PC-9 (cell line): Measurements from ENCODE around the gene GATAD2A. TPM values are rescaled to one million over a fixed set of nuclear protein-coding genes. Genes with fewer than 3 reads are reported as not detected.
A peak's percentile ranks its signal among the peaks of the same experiment; 100 is the strongest.

Experiments used
- BruUV-seq: library from RNA; stranded (reverse); fragments of 400-500 nt; replicated peaks from 2 replicates; lab custom pipeline; 2021; lab: Mats Ljungman, UMichigan
- CTCF ChIA-PET: fragments of 300-600 bp; sonication (Branson Sonifier 250); formaldehyde crosslinking; loops from one replicate; lab custom pipeline; 2022; ENCODE audit warnings: antibody characterized with exemption; lab: Charles Lee
- POLR2A ChIA-PET: fragments of 300-600 bp; sonication (Branson Sonifier 250); formaldehyde crosslinking; loops from one replicate; lab custom pipeline; 2022; ENCODE audit warnings: antibody characterized with exemption; ENCODE audit not compliant: unreplicated experiment; lab: Charles Lee
- DNase-seq, 2 experiments: peaks; one replicate each; pipeline versions ENCODE4 v3.0.0 to v3.0.0-alpha.2; 2015 to 2022; ENCODE audit warnings: mixed read lengths in 1 of 2
- H2AFZ ChIP-seq: fragments of 200-600 bp; sonication (generic); 2 replicates; pipeline ENCODE4 v1.8.1; 2017; ENCODE audit warnings: antibody characterized with exemption
- H3F3A ChIP-seq: fragments of 200-600 bp; sonication (generic); 2 replicates; pipeline ENCODE4 v1.8.1; 2017; ENCODE audit warnings: antibody characterized with exemption, mild to moderate bottlenecking, low read depth; ENCODE audit not compliant: insufficient read depth
- H3K27ac ChIP-seq: fragments of 200-600 bp; sonication (generic); 2 replicates; pipeline ENCODE4 v1.6.1; 2016; ENCODE audit warnings: mixed run types
- H3K27me3 ChIP-seq: fragments of 200-600 bp; sonication (generic); 2 replicates; pipeline ENCODE4 v1.6.1; 2016; ENCODE audit warnings: low read depth, mixed run types; ENCODE audit not compliant: insufficient read depth
- H3K36me3 ChIP-seq: fragments of 200-600 bp; sonication (generic); 2 replicates; pipeline ENCODE4 v1.6.1; 2016; ENCODE audit warnings: low read depth, mixed run types
- H3K4me1 ChIP-seq: fragments of 200-600 bp; sonication (generic); replicated peaks from 2 replicates; pipeline ENCODE4 v1.6.1; 2016; ENCODE audit warnings: mixed run types; ENCODE audit not compliant: insufficient read depth
- H3K4me2 ChIP-seq: fragments of 200-600 bp; sonication (generic); 2 replicates; pipeline ENCODE4 v1.6.1; 2017; ENCODE audit warnings: mixed run types
- H3K4me3 ChIP-seq: fragments of 200-600 bp; sonication (generic); 2 replicates; pipeline ENCODE4 v1.6.1; 2016; ENCODE audit warnings: mixed run types
- H3K79me2 ChIP-seq: fragments of 200-600 bp; sonication (generic); 2 replicates; pipeline ENCODE4 v1.6.1; 2017; ENCODE audit warnings: low read depth, mixed run types
- H3K9me2 ChIP-seq: fragments of 200-600 bp; sonication (generic); 2 replicates; pipeline ENCODE4 v1.8.1; 2017; ENCODE audit warnings: mild to moderate bottlenecking; ENCODE audit not compliant: insufficient read depth
- H3K9me3 ChIP-seq: fragments of 200-600 bp; sonication (generic); 2 replicates; pipeline ENCODE4 v1.8.1; 2016; ENCODE audit warnings: low read depth; ENCODE audit not compliant: insufficient read depth
- H4K20me1 ChIP-seq: fragments of 200-600 bp; sonication (generic); 2 replicates; pipeline ENCODE4 v1.8.1; 2017; ENCODE audit not compliant: insufficient read depth
- EZH2 ChIP-seq: fragments of 200-600 bp; sonication (generic); IDR thresholded peaks from 2 replicates; pipeline ENCODE4 v1.8.0; 2017; ENCODE audit warnings: antibody characterized with exemption, low read depth
- intact Hi-C: fragments of 100-400 bp; cut with micrococcal nuclease; formaldehyde crosslinking; loops from one replicate; pipeline ENCODE4 v1.10.0; 2022; ENCODE audit not compliant: unreplicated experiment
- total RNA-seq: library from RNA; stranded (reverse); gene quantifications from 2 replicates; pipeline ENCODE4 v1.2.3, GENCODE V29; 2021
- TF ChIP-seq, protein P1 (sequence below): fragments of 200-600 bp; sonication (generic); conservative IDR thresholded peaks from 2 replicates; pipeline ENCODE4 v1.6.1; 2017; ENCODE audit warnings: mixed run types, antibody characterized with exemption, mild to moderate bottlenecking, moderate library complexity

Gene GATAD2A
- total RNA-seq, 1 experiment from 2014 or later = 129 TPM

DNA sequence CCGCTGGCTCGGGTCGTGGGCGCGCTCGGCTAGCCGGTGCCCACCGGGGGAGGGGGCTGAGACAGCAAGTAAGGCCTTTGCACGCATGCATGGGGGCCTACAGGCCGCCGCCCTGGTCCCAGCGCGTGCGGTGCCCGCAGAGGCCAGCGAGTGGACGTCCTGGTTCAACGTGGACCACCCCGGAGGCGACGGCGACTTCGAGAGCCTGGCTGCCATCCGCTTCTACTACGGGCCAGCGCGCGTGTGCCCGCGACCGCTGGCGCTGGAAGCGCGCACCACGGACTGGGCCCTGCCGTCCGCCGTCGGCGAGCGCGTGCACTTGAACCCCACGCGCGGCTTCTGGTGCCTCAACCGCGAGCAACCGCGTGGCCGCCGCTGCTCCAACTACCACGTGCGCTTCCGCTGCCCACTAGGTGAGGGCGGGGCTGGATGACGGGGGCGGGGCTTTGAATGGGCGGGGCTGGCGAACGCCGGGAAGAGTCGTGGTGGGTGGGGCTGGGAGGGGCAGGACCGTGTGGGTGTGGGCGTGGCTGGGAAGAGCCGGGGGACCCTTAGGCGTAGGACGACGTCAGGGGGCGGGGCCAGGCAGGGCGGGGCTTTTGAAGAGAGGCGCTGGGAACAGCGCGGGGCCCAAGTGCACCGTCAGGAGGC is 134.7 kb downstream of the GATAD2A start:
- no peaks in the 10 kb centered on the region for H3K79me2 ChIP-seq
- H3K9me3 ChIP-seq = no peaks in the 10 kb centered on the region
- ChIA-PET CTCF (no interaction called here), POLR2A (no interaction called here)
- intact Hi-C loops = no loop called here
- BruUV-seq = no TSS peak
- H3K9me2 ChIP-seq = no peaks in the 10 kb centered on the region
- H3K4me3 ChIP-seq = peak overlapping the region; percentile 58
- H4K20me1 ChIP-seq = no peaks in the 10 kb centered on the region
- peak overlapping the region; percentile 72 for H2AFZ ChIP-seq
- H3F3A ChIP-seq = peaks cover 24% of the 10 kb centered on the region; the same call in 1 of the 2 replicates
- no peaks in the 10 kb centered on the region for H3K4me1 ChIP-seq
- peak; percentile 49 to 62 for DNase-seq
- H3K4me2 ChIP-seq = peak overlapping the region; percentile 85
- TF ChIP-seq, protein P1, sequence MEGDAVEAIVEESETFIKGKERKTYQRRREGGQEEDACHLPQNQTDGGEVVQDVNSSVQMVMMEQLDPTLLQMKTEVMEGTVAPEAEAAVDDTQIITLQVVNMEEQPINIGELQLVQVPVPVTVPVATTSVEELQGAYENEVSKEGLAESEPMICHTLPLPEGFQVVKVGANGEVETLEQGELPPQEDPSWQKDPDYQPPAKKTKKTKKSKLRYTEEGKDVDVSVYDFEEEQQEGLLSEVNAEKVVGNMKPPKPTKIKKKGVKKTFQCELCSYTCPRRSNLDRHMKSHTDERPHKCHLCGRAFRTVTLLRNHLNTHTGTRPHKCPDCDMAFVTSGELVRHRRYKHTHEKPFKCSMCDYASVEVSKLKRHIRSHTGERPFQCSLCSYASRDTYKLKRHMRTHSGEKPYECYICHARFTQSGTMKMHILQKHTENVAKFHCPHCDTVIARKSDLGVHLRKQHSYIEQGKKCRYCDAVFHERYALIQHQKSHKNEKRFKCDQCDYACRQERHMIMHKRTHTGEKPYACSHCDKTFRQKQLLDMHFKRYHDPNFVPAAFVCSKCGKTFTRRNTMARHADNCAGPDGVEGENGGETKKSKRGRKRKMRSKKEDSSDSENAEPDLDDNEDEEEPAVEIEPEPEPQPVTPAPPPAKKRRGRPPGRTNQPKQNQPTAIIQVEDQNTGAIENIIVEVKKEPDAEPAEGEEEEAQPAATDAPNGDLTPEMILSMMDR = no peak
- no peak for TF ChIP-seq EZH2
- no peak overlapping the region for H3K27ac ChIP-seq
- H3K27me3 ChIP-seq = no peaks in the 10 kb centered on the region
- no peaks in the 10 kb centered on the region for H3K36me3 ChIP-seq

DNA sequence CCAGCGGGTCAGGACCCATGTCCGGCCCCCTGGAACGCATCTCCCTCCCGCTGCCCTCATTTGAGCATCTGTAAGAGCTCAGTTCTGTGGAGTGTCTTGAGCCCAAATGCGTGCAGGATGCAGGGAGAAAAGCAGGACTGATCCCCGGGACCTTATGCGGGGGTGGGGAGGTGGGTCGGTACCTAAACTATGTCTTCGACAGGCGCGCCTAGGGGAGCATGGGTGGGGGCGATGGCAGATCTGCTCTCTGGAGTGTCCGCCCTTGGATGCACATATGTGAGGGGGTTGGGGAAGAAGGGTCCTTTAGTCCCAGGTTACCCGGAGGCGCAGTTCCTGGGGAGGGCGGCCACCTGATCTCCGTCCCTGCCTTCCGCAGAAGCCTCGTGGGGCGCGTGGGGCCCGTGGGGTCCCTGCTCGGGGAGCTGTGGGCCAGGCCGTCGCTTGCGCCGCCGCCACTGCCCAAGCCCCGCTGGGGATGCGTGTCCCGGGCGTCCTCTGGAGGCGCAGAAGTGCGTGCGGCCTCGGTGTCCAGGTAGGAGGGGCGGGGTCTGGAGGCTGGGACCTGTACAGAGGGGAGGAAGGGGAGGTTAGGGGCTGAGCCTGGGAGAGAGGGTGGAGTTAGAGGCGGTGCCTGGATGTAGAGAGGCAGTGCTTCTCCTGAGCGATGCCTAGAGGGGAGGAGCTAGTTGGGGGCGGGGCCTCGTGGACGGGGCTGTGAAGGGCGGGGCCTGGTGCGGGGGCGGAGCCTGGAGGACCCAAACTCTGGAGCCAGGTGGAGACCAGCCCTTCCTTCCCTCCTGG is 135.4 kb downstream of the GATAD2A start:
- Histone ChIP-seq H3K4me3 (peak overlapping the region; percentile 58), H3F3A (peaks cover 24% of the 10 kb centered on the region; the same call in 1 of the 2 replicates), H3K9me3 (no peaks in the 10 kb centered on the region), H3K4me2 (peak overlapping the region; percentile 85), H3K4me1 (no peaks in the 10 kb centered on the region), H3K79me2 (no peaks in the 10 kb centered on the region), H3K27ac (no peak overlapping the region), H3K27me3 (no peaks in the 10 kb centered on the region), H2AFZ (peak overlapping the region; percentile 72), H3K36me3 (no peaks in the 10 kb centered on the region), H3K9me2 (no peaks in the 10 kb centered on the region), H4K20me1 (no peaks in the 10 kb centered on the region)
- TF ChIP-seq, protein P1 = no peak; the same call in 1 of the 2 replicates
- TF ChIP-seq EZH2 = no peak
- intact Hi-C loops = no loop called here
- ChIA-PET CTCF (interaction anchor here (0.5 to 0.6 kb wide), 3 partner anchors 9 to 621 kb away, joined by 3 to 4 read pairs (median 3); partner anchors contain the start of gene DDX49), POLR2A (interaction anchor here (0.6 kb wide), 1 partner anchor 30 kb away, joined by 19 read pairs; no protein-coding TSS in a partner anchor)
- BruUV-seq = no TSS peak
- DNase-seq = peak; percentile 86 to 91

DNA sequence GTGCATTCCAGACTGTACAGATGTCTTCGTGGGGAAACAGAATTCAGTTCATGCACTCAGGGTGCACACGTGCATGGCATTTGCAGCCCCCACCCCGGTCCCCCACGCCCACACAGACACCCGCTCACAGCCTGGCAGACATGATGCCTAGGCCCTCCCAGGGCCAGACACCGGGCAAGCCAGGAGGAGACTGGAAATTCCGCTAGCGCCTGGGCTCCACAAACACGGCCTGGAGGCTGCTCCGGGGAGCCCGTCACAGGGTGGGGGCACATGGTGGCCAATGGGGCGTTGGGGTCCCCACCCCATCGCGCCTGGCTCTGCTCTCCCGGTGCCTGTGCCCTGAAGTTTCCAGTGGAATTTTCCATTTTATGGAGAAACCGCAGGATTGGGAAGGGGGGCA is 136.1 kb downstream of the GATAD2A start:
- CTCF ChIA-PET = interaction anchor here (0.5 to 0.6 kb wide), 2 partner anchors 10 to 52 kb away, joined by 3 read pairs; no protein-coding TSS in a partner anchor
- no peak for DNase-seq
- Histone ChIP-seq H3K36me3 (no peaks in the 10 kb centered on the region), H3K27me3 (no peaks in the 10 kb centered on the region), H3K9me2 (no peaks in the 10 kb centered on the region), H3K79me2 (no peaks in the 10 kb centered on the region), H3F3A (peaks cover 23% of the 10 kb centered on the region; the same call in 1 of the 2 replicates), H3K4me1 (peaks cover 7% of the 10 kb centered on the region), H2AFZ (no peak overlapping the region), H3K9me3 (no peaks in the 10 kb centered on the region), H3K4me2 (peak overlapping the region; percentile 85; the same call in 1 of the 2 replicates), H4K20me1 (no peaks in the 10 kb centered on the region), H3K4me3 (peak overlapping the region; percentile 58; the same call in 1 of the 2 replicates), H3K27ac (no peak overlapping the region)
- no TSS peak for BruUV-seq
- POLR2A ChIA-PET = no interaction called here
- intact Hi-C loops = no loop called here
- TF ChIP-seq, protein P1 = no peak
- no peak for TF ChIP-seq EZH2
